Measurements from ENCODE around the gene RMND5A.
A peak's percentile ranks its signal among the peaks of the same experiment; 100 is the strongest.

RMND5A gene

DNA sequence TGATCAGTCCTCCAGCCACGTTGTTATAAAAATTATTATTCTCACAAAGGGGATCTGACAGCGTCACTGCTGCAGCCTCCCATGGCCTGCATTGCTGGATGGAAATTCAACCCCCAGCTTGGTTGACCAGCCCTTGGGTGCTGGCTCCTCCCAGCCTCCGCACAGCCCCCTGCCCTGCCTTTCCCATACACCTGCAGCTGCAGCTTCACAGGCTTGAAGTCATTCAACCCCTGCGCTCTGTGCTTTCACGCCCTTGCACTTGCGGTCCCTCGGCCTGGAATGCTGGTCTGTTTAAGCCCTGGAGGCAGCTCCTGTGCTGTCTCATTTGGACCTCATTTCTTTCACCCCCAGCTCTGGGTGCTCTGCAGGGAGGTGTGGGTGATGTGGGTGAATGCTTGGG, 71.5 kb downstream of the RMND5A start:
- DNase-seq (ENCODE audit: low spot score): no peak

DNA sequence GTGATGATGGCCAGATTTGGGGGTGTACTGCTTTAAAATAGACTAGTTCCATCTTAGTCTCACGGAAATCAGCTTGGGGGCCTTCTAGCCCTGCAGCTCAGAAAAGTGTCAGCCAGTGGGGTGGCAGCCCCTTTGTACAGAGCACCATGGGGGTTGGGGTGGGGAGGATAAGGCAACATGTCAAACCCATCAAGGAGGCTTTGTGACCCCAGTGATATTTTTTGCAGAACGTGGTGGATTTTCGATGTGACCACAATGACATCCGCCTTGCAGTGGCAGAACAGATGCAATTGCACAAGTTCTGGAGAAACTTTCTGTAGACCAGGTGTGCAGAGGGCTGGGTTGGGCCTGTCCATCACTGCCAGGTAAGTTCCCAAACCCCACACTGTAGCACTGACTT, 73.7 kb downstream of the RMND5A start:
- DNase-seq (ENCODE audit: low spot score): no peak

GRCh38 chr2:86794861-86795260, 74.8 kb downstream of the RMND5A start:
- DNase-seq (ENCODE audit: low spot score): no peak

- no peak for DNase-seq (ENCODE audit: low spot score)
Observed at GRCh38 chr2:86800856-86801567, 80.9 kb downstream of the RMND5A start.

- no peak for DNase-seq (ENCODE audit: low spot score)
Observed at GRCh38 chr2:86806059-86806857, 86.2 kb downstream of the RMND5A start.

DNA sequence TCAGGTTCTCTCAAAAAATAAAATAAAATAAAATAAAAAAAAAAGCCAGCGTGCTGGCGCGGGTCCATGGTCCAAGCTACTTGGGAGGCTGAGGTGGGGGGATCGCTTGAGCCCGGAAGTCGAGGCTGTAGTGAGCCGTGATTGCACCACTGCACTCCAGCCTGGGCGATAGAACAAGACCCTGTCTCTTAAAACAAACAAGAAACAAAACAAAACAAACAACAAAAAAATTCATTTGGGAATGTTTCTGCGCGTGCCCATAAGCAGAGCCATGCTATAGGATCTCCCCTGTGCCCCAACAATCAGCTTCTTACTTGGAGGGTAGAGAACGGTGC, 87.0 kb downstream of the RMND5A start:
- no peak for DNase-seq (ENCODE audit: low spot score)

- peak; percentile 68 for DNase-seq (ENCODE audit: low spot score)
Observed at GRCh38 chr2:86807468-86808275, 87.6 kb downstream of the RMND5A start.

- peak; percentile 87 for DNase-seq (ENCODE audit: low spot score)
Observed at GRCh38 chr2:86808315-86809161, 88.4 kb downstream of the RMND5A start.

DNA sequence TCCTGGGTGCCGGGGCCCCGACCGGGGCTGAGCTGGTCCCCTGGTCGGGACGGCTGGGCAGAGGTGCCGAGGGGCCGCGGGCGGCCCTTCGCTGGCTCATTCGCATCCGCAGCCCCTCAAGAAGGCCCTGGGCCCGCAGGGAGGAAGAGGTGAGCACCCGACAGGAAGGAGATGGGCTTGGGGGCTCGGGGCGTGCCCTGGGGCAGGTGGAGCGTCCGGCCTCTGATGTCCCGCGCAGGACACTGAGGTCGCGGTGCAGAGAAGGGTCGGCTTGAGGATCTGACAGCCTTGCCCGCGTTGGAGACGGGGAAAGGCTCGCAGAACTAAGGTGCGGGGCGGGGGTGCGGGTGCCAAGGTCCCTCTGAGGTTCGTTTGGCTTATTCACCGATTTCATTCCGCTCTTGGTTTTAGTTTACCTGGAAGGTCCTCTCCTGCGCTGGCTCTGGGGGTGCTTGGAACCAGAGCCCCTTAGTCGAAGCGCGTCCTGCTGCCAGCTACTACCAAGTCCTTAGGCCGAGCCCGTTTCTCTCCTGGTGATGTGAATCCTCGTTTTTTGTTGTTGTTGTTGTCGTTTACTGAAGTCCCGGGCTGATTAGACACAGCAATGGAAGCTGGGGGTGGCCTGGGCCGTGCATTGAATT, 89.5 kb downstream of the RMND5A start:
- DNase-seq (ENCODE audit: low spot score): no peak

DNA sequence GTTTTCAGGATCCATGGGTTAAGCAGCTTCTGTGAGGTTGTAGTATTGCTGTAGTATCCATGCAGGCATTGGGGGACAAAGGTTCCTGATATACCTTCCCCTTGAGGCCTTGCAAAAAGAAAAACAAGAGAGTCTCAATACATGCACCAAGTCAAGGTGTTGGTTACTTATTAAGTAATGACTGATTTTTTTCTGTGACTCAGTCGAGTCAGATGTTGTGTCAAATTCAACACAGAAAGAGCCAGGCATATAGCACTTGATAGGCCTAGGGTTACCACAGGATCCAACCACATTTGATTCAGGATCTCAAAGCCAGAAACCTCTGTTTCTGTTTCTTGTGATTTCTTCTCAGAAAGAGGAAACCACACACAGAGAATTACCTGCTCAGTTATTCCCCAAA, 95.5 kb downstream of the RMND5A start:
- peak; percentile 69 for DNase-seq (ENCODE audit: low spot score)

GRCh38 chr2:86818114-86818801, 98.2 kb downstream of the RMND5A start:
- DNase-seq (ENCODE audit: low spot score): no peak

GRCh38 chr2:86818957-86819356, 98.9 kb downstream of the RMND5A start:
- no peak for DNase-seq (ENCODE audit: low spot score)

DNA sequence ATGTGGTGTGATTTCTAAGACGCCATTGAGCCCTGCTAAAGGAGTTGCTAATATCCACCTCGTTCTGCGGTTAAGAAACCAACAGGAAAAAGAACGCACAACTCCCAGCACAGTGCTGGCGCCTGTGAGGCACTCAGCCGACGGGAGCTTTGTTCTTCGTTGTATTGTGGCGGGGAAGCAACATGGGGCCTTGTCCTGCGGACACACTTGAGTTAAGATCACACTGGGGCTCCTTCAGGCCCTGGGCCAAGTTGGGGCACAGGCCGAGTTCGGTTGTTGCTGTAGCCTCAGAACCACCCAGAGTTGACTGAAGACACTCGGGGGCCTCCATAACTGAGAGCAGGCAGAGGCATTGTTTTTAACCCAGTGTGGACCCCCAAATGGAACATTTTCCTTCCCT, 101.2 kb downstream of the RMND5A start:
- DNase-seq (ENCODE audit: low spot score): no peak

GRCh38 chr2:86821842-86822241, 101.8 kb downstream of the RMND5A start:
- DNase-seq (ENCODE audit: low spot score): no peak

- DNase-seq (ENCODE audit: low spot score): no peak
Observed at GRCh38 chr2:86822668-86823345, 102.7 kb downstream of the RMND5A start.

DNA sequence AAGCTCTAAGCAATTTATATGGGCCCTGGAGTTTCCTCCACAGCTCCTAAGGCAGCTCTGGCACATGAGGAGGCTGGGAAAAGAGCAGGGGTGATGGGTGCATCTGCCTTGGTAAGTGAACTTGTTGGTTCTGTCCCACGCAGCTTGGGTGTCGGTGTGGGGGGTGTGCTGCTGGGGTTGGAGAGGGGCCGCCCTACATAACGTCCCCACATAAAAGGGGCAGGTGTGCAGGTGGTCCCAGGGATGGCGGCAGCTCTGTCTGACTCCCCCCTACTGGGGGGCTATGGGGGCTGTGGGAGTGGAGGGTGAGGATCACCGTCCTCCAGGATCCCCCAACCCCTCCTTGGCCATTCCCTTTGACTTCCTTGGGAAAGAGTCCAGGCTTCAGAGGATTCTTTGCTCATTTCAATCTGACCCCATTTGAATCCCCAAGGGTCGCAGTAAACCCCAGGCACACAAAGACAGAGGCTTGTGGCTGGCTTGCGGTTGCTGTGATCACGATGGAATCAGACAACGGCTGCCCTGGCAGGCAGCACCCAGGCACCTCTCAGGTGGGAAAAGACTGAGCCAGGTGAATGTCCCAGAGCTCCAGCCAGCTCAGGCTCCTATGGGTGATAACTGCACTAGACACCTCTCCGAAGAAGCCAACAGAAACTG, 105.1 kb downstream of the RMND5A start:
- no peak for DNase-seq (ENCODE audit: low spot score)

DNA sequence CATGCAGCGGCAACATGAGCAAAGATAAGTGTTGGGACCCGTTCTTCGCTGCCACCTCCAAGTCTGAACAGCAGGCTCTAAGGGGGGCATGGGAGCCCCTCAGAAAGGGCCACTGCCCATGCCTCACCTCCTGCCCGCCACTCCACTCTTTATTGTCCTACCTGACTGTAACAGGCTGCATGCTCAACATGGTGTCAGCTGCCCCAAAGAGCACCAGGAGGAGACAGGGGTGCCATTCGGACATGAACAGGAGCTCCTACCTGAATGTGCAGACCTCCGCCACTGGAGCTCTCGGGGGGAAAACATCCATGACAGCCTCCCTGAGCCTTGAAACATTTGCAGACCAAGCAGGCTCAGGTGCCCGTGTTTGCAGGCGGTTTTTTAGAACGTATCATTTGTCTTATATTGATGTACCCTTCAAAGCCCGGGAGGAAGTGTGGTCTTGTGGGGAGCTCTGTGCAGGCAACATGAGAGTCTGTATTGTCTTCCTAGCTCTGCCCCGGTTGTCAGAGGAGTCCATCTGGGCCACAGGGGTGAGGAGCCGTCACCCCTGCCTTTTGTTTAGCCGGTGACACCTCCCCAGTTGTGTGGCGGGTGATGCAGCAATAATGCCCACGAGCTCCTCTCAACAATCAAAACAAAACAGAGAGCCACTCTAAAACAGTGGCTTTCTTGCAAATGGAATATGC, 105.7 kb downstream of the RMND5A start:
- DNase-seq (ENCODE audit: low spot score): no peak

GRCh38 chr2:86826951-86827350, 106.9 kb downstream of the RMND5A start:
- no peak for DNase-seq (ENCODE audit: low spot score)
